WTC11 (cell line): ENCODE data around the gene RBFOX2. TPM values are rescaled to one million over a fixed set of nuclear protein-coding genes. Genes with fewer than 3 reads are reported as not detected.

Experiments used
- ATAC-seq: fragments of 200-7000 bp; cut with Tn5 transposase; 2 replicates; pipeline ENCODE4 v1.10.0; 2021; ENCODE audit warnings: mild to moderate bottlenecking, moderate library complexity
- CTCF ChIA-PET: fragments of 300-600 bp; sonication (Branson Sonifier 250); formaldehyde crosslinking; loops from one replicate; lab custom pipeline; 2021; ENCODE audit warnings: antibody characterized with exemption; lab: Charles Lee
- POLR2A ChIA-PET: fragments of 350-600 bp; sonication (Branson Sonifier 250); formaldehyde crosslinking; loops from one replicate; lab custom pipeline; 2021; ENCODE audit warnings: antibody characterized with exemption; lab: Charles Lee
- DNase-seq: peaks from one replicate; pipeline ENCODE4 v3.0.0; 2021; ENCODE audit warnings: low spot score
- H3K27ac Mint-ChIP-seq: 2 replicates; pipeline ENCODE4 v1.8.0; 2021; ENCODE audit warnings: mixed read lengths
- H3K27me3 Mint-ChIP-seq: 2 replicates; pipeline ENCODE4 v1.8.0; 2021; ENCODE audit warnings: low read depth, mild to moderate bottlenecking, moderate library complexity, mixed read lengths
- H3K36me3 Mint-ChIP-seq: 2 replicates; pipeline ENCODE4 v1.8.0; 2021; ENCODE audit warnings: mixed read lengths
- H3K4me1 Mint-ChIP-seq: 2 replicates; pipeline ENCODE4 v1.8.0; 2022; ENCODE audit warnings: mixed read lengths
- H3K4me3 Mint-ChIP-seq: 2 replicates; pipeline ENCODE4 v1.8.0; 2021; ENCODE audit warnings: mild to moderate bottlenecking, moderate library complexity, mixed read lengths
- H3K9me3 Mint-ChIP-seq: 2 replicates; pipeline ENCODE4 v1.8.0; 2021; ENCODE audit warnings: mixed read lengths
- CDX4 ChIP-seq: fragments of 250-450 bp; sonication (Bioruptor Pico); IDR thresholded peaks from 2 replicates; pipeline ENCODE4 v1.9.0; 2021; ENCODE audit warnings: moderate library complexity, mild to moderate bottlenecking, inconsistent platforms, borderline replicate concordance
- CREB1 ChIP-seq: sonication (generic); formaldehyde crosslinking; IDR thresholded peaks from 2 replicates; pipeline ENCODE4 v1.8.0; 2023; ENCODE audit warnings: mild to moderate bottlenecking, missing genetic modification reagents
- E2F5 ChIP-seq: sonication (generic); formaldehyde crosslinking; IDR thresholded peaks from 2 replicates; pipeline ENCODE4 v1.8.1; 2022; ENCODE audit warnings: mild to moderate bottlenecking, moderate library complexity, missing genetic modification reagents
- FOXP1 ChIP-seq: sonication (generic); formaldehyde crosslinking; IDR thresholded peaks from 2 replicates; pipeline ENCODE4 v1.8.0; 2022; ENCODE audit warnings: missing genetic modification reagents, mild to moderate bottlenecking, moderate library complexity, borderline replicate concordance
- IRF2 ChIP-seq: sonication (generic); formaldehyde crosslinking; IDR thresholded peaks from 2 replicates; pipeline ENCODE4 v1.8.0; 2022; ENCODE audit warnings: low read depth, missing genetic modification reagents, borderline replicate concordance
- JAZF1 ChIP-seq: fragments of 250-450 bp; sonication (Bioruptor Pico); IDR thresholded peaks from 2 replicates; pipeline ENCODE4 v1.9.0; 2021; ENCODE audit warnings: moderate library complexity, mild to moderate bottlenecking, inconsistent platforms
- KAT7 ChIP-seq: sonication (generic); formaldehyde crosslinking; IDR thresholded peaks from 2 replicates; pipeline ENCODE4 v1.8.1; 2023; ENCODE audit warnings: missing genetic modification reagents, mild to moderate bottlenecking, borderline replicate concordance
- NFATC4 ChIP-seq: fragments of 250-450 bp; sonication (Bioruptor Pico); IDR thresholded peaks from 2 replicates; pipeline ENCODE4 v1.9.0; 2021; ENCODE audit warnings: mild to moderate bottlenecking
- PREB ChIP-seq: sonication (generic); formaldehyde crosslinking; IDR thresholded peaks from 2 replicates; pipeline ENCODE4 v1.8.1; 2022; ENCODE audit warnings: mild to moderate bottlenecking, missing genetic modification reagents, moderate library complexity, borderline replicate concordance
- SMAD4 ChIP-seq: sonication (generic); formaldehyde crosslinking; IDR thresholded peaks from 2 replicates; pipeline ENCODE4 v1.8.0; 2022; ENCODE audit warnings: mild to moderate bottlenecking, missing genetic modification reagents
- SOX15 ChIP-seq: fragments of 250-450 bp; sonication (Bioruptor Pico); IDR thresholded peaks from 2 replicates; pipeline ENCODE4 v1.9.0; 2021; ENCODE audit warnings: mild to moderate bottlenecking
- TEAD4 ChIP-seq: sonication (generic); formaldehyde crosslinking; IDR thresholded peaks from 2 replicates; pipeline ENCODE4 v1.8.0; 2022; ENCODE audit warnings: mild to moderate bottlenecking, missing genetic modification reagents
- ZNF121 ChIP-seq: sonication (generic); formaldehyde crosslinking; IDR thresholded peaks from 2 replicates; pipeline ENCODE4 v1.8.0; 2023; ENCODE audit warnings: missing genetic modification reagents
- ZNF219 ChIP-seq: sonication (generic); formaldehyde crosslinking; IDR thresholded peaks from 2 replicates; pipeline ENCODE4 v1.8.0; 2023; ENCODE audit warnings: missing genetic modification reagents, mild to moderate bottlenecking, borderline replicate concordance
- ZNF232 ChIP-seq: sonication (generic); formaldehyde crosslinking; IDR thresholded peaks from 2 replicates; pipeline ENCODE4 v1.8.0; 2022; ENCODE audit warnings: mild to moderate bottlenecking, missing genetic modification reagents
- ZNF281 ChIP-seq: sonication (generic); formaldehyde crosslinking; IDR thresholded peaks from 2 replicates; pipeline ENCODE4 v1.8.0; 2023; ENCODE audit warnings: mild to moderate bottlenecking, missing genetic modification reagents
- ZNF396 ChIP-seq: fragments of 250-450 bp; sonication (Bioruptor Pico); IDR thresholded peaks from 2 replicates; pipeline ENCODE4 v1.8.0; 2021; ENCODE audit warnings: mild to moderate bottlenecking, moderate library complexity, borderline replicate concordance
- ZNF416 ChIP-seq: fragments of 250-450 bp; sonication (Bioruptor Pico); IDR thresholded peaks from 2 replicates; pipeline ENCODE4 v1.9.0; 2021; ENCODE audit warnings: mild to moderate bottlenecking, inconsistent platforms
- ZNF423 ChIP-seq: fragments of 250-450 bp; sonication (Bioruptor Pico); IDR thresholded peaks from 2 replicates; pipeline ENCODE4 v2.1.2; 2022; ENCODE audit warnings: mild to moderate bottlenecking, moderate library complexity
- total RNA-seq: library from RNA; stranded (reverse); gene quantifications from 3 replicates; pipeline ENCODE4 v1.2.3, GENCODE V29; 2021
- TF ChIP-seq, protein P1 (sequence below): sonication (generic); formaldehyde crosslinking; IDR thresholded peaks from 2 replicates; pipeline ENCODE4 v1.8.0; 2023; ENCODE audit warnings: missing genetic modification reagents, mild to moderate bottlenecking, borderline replicate concordance

Gene RBFOX2
- total RNA-seq, 1 experiment from 2014 or later = 107 TPM

DNA sequence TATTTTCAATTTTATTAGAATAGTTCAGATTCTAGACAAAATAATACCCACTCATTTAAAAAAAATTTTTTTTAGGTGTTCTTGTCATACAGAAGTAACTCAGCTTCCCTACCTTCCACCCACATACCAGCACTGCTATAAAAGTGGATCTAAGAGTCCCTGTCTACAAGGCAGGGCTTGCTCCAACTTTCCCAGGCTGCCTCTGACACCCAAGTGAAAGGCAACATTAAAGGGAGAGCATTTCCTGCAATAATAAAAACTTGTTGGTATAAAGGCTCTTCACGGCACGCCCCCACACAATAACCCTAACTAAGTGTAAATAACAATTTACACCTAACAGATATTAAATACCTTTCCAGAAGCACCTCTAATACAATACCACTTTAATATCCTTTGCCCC is 183.7 kb downstream of the RBFOX2 start:
- Mint-ChIP-seq H3K36me3 (no peaks in the 10 kb centered on the region), H3K27ac (no peak overlapping the region), H3K4me3 (no peak overlapping the region), H3K4me1 (peaks cover 27% of the 10 kb centered on the region), H3K27me3 (no peaks in the 10 kb centered on the region), H3K9me3 (no peaks in the 10 kb centered on the region)
- ChIA-PET POLR2A (no interaction called here), CTCF (no interaction called here)
- TF ChIP-seq TEAD4 (CRISPR knock-in tag) (no peak), ZNF232 (CRISPR knock-in tag) (no peak), SOX15 (CRISPR knock-in tag) (no peak), FOXP1 (CRISPR knock-in tag) (no peak), NFATC4 (no peak), PREB (no peak), CREB1 (CRISPR knock-in tag) (no peak), ZNF281 (no peak), ZNF219 (CRISPR knock-in tag) (no peak), ZNF423 (CRISPR knock-in tag) (no peak), IRF2 (no peak), CDX4 (no peak), ZNF396 (no peak), JAZF1 (CRISPR knock-in tag) (no peak), ZNF416 (no peak), ZNF121 (CRISPR knock-in tag) (no peak), KAT7 (CRISPR knock-in tag) (no peak), SMAD4 (no peak), E2F5 (CRISPR knock-in tag) (no peak)
- TF ChIP-seq, protein P1, sequence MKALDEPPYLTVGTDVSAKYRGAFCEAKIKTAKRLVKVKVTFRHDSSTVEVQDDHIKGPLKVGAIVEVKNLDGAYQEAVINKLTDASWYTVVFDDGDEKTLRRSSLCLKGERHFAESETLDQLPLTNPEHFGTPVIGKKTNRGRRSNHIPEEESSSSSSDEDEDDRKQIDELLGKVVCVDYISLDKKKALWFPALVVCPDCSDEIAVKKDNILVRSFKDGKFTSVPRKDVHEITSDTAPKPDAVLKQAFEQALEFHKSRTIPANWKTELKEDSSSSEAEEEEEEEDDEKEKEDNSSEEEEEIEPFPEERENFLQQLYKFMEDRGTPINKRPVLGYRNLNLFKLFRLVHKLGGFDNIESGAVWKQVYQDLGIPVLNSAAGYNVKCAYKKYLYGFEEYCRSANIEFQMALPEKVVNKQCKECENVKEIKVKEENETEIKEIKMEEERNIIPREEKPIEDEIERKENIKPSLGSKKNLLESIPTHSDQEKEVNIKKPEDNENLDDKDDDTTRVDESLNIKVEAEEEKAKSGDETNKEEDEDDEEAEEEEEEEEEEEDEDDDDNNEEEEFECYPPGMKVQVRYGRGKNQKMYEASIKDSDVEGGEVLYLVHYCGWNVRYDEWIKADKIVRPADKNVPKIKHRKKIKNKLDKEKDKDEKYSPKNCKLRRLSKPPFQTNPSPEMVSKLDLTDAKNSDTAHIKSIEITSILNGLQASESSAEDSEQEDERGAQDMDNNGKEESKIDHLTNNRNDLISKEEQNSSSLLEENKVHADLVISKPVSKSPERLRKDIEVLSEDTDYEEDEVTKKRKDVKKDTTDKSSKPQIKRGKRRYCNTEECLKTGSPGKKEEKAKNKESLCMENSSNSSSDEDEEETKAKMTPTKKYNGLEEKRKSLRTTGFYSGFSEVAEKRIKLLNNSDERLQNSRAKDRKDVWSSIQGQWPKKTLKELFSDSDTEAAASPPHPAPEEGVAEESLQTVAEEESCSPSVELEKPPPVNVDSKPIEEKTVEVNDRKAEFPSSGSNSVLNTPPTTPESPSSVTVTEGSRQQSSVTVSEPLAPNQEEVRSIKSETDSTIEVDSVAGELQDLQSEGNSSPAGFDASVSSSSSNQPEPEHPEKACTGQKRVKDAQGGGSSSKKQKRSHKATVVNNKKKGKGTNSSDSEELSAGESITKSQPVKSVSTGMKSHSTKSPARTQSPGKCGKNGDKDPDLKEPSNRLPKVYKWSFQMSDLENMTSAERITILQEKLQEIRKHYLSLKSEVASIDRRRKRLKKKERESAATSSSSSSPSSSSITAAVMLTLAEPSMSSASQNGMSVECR (CRISPR knock-in tag) = no peak
- no peak for ATAC-seq
- no peak for DNase-seq
